GM12878 (cell line): Measurements from ENCODE around the gene MTRF1. TPM values are rescaled to one million over a fixed set of nuclear protein-coding genes. Genes with fewer than 3 reads are reported as not detected.

Experiments
- ATAC-seq: fragments of 200-7000 bp; cut with Tn5 transposase; 3 replicates; pipeline ENCODE4 v1.9.1; 2020; ENCODE audit warnings: mild to moderate bottlenecking, moderate library complexity
- BruUV-seq: library from RNA; stranded (reverse); fragments of 400-500 nt; replicated peaks from 2 replicates; lab custom pipeline; 2021; lab: Mats Ljungman, UMichigan
- CTCF ChIA-PET: fragments of 300-600 bp; sonication (Branson Sonifier 250); formaldehyde crosslinking; extraction: SDS; loops from one replicate; lab custom pipeline; 2021; ENCODE audit warnings: inconsistent platforms; lab: Yijun Ruan, JAX
- POLR2A ChIA-PET: fragments of 350-600 bp; formaldehyde crosslinking; extraction: SDS; loops from one replicate; lab custom pipeline; 2021; ENCODE audit warnings: inconsistent platforms; lab: Charles Lee
- RAD21 ChIA-PET: fragments of 300-600 bp; sonication (Branson Sonifier 250); formaldehyde crosslinking; loops from one replicate; lab custom pipeline; 2023; ENCODE audit warnings: antibody characterized with exemption; ENCODE audit not compliant: unreplicated experiment; lab: Charles Lee
- SMC1A ChIA-PET: fragments of 300-600 bp; sonication (Branson Sonifier 250); formaldehyde crosslinking; loops from one replicate; lab custom pipeline; 2023; ENCODE audit not compliant: unreplicated experiment, uncharacterized antibody; lab: Charles Lee
- DNase-seq: peaks from one replicate; pipeline ENCODE4 v3.0.0-alpha.2; 2011; ENCODE audit warnings: low read depth, low spot score
- FAIRE-seq: peaks from 3 replicates; lab custom pipeline; 2011; peaks lifted over from hg19 to GRCh38; lab: Jason Lieb, UNC
- H2AFZ ChIP-seq: 2 replicates; pipeline ENCODE4 v1.6.0; 2011; ENCODE audit warnings: low read depth, low read length, control low read depth; ENCODE audit not compliant: control insufficient read depth
- H3K27ac ChIP-seq: 2 replicates; pipeline ENCODE4 v1.5.1; 2011; ENCODE audit warnings: control low read depth; ENCODE audit not compliant: control insufficient read depth, insufficient read depth
- H3K27me3 ChIP-seq, 2 experiments: replicated peaks in 1 of 2; 2 replicates each; pipeline versions ENCODE4 v1.6.0 to v1.6.1; 2011; ENCODE audit warnings: low read length in 1 of 2; ENCODE audit not compliant: control insufficient read depth in 2 of 2, insufficient read depth in 2 of 2
- H3K36me3 ChIP-seq, 2 experiments: 2 replicates each; pipeline ENCODE4 v1.5.1; 2011; ENCODE audit warnings: low read length in 1 of 2; ENCODE audit not compliant: control insufficient read depth in 2 of 2, insufficient read depth in 2 of 2
- H3K4me1 ChIP-seq: 2 replicates; pipeline ENCODE4 v1.6.1; 2011; ENCODE audit warnings: mild to moderate bottlenecking, low read length, moderate library complexity, mixed read lengths; ENCODE audit not compliant: control insufficient read depth, insufficient read depth
- H3K4me2 ChIP-seq: 2 replicates; pipeline ENCODE4 v1.6.0; 2011; ENCODE audit warnings: control low read depth; ENCODE audit not compliant: control insufficient read depth, insufficient read depth
- H3K4me3 ChIP-seq: fragments of 200-600 bp; sonication (generic); 2 replicates; pipeline ENCODE4 v1.5.1; 2016
- H3K79me2 ChIP-seq: 2 replicates; pipeline ENCODE4 v1.6.0; 2011; ENCODE audit warnings: low read length; ENCODE audit not compliant: control insufficient read depth, insufficient read depth
- H3K9ac ChIP-seq: 2 replicates; pipeline ENCODE4 v1.8.0; 2011; ENCODE audit warnings: low read length, control low read depth, mixed read lengths; ENCODE audit not compliant: control insufficient read depth, insufficient read depth
- H3K9me3 ChIP-seq: replicated peaks from 3 replicates; pipeline ENCODE4 v1.5.1; 2011; ENCODE audit warnings: mild to moderate bottlenecking, low read length; ENCODE audit not compliant: control insufficient read depth, insufficient read depth
- H4K20me1 ChIP-seq: 2 replicates; pipeline ENCODE4 v1.6.0; 2011; ENCODE audit not compliant: control insufficient read depth, insufficient read depth
- DPF2 ChIP-seq: fragments of 450-650 bp; IDR thresholded peaks from 2 replicates; pipeline ENCODE4 v1.6.1; 2017; ENCODE audit warnings: mild to moderate bottlenecking
- EZH2 ChIP-seq: IDR thresholded peaks from 2 replicates; pipeline ENCODE4 v1.6.1; 2012; ENCODE audit warnings: low read depth, mild to moderate bottlenecking, control low read depth, inconsistent platforms, low read length, borderline replicate concordance; ENCODE audit not compliant: control insufficient read depth
- GABPA ChIP-seq: IDR thresholded peaks from 2 replicates; pipeline ENCODE4 v1.6.1; 2014; ENCODE audit warnings: antibody characterized with exemption, low read depth, mild to moderate bottlenecking, inconsistent platforms
- JUND ChIP-seq: IDR thresholded peaks from 2 replicates; pipeline ENCODE4 v1.6.1; 2012; ENCODE audit warnings: low read depth, mild to moderate bottlenecking, low read length, improper control_type of control experiment, moderate library complexity
- KAT2A ChIP-seq: conservative IDR thresholded peaks from 2 replicates; pipeline ENCODE4 v1.6.1; 2011; ENCODE audit warnings: low read depth, low read length; ENCODE audit not compliant: control insufficient read depth
- NFYB ChIP-seq: IDR thresholded peaks from 2 replicates; pipeline ENCODE4 v1.6.1; 2011; ENCODE audit warnings: low read depth, mild to moderate bottlenecking, low read length, improper control_type of control experiment, moderate library complexity; ENCODE audit not compliant: insufficient read depth
- RBBP5 ChIP-seq: fragments of 200-600 bp; sonication (generic); conservative IDR thresholded peaks from 2 replicates; pipeline ENCODE4 v1.6.1; 2016
- SMAD1 ChIP-seq: fragments of 450-650 bp; IDR thresholded peaks from 2 replicates; pipeline ENCODE4 v1.6.1; 2018; ENCODE audit warnings: mild to moderate bottlenecking, low read depth; ENCODE audit not compliant: partially characterized antibody
- WGBS: methylation state at CpG from one replicate; pipeline ENCODE4 v1.1.6; 2016; ENCODE audit warnings: low lambda C conversion rate; ENCODE audit not compliant: insufficient replicate concordance, insufficient coverage; ENCODE audit errors: missing lambda C conversion rate; 5-methylcytosine and 5-hydroxymethylcytosine counted together
- in situ Hi-C: fragments of 300-500 bp; cut with MboI; formaldehyde crosslinking; loops from 9 replicates; pipeline ENCODE4 v1.14.3; 2018; ENCODE audit warnings: mixed read lengths
- intact Hi-C: fragments of 100-400 bp; cut with micrococcal nuclease; formaldehyde crosslinking; loops from one replicate; pipeline ENCODE4 v1.14.2; 2022; ENCODE audit not compliant: unreplicated experiment
- polyA plus RNA-seq, 11 experiments: library from polyadenylated mRNA; depleted of rRNA in 4 of 11; unstranded in 6 of 11; stranded (reverse) in 5 of 11; fragments of >200 nt; fragmentation: Nextera tagmentation in 4 of 11; fragmentation: Illumina TruSeq in 1 of 11; extraction: Ambion mirVana in 4 of 11; extraction: Trizol in 1 of 11; gene quantifications; 1 replicate in 1 of 11; 2 replicates in 10 of 11; pipeline versions ENCODE4 v1.2.1 to v1.2.3, GENCODE V29; 2011 to 2016; ENCODE audit warnings: inconsistent platforms in 2 of 11, missing spikeins in 2 of 11, low read depth in 1 of 11
- total RNA-seq, 4 experiments: library from RNA; depleted of rRNA in 3 of 4; stranded (reverse); fragments of >200 nt in 3 of 4; fragmentation: Illumina TruSeq in 1 of 4; extraction: Trizol in 1 of 4; gene quantifications; 2 replicates each; pipeline versions ENCODE4 v1.2.1 to v1.2.3, GENCODE V29; 2013 to 2021
- TF ChIP-seq, protein P1 (sequence below): IDR thresholded peaks from 2 replicates; pipeline ENCODE4 v1.6.1; 2011; ENCODE audit warnings: borderline replicate concordance, low read depth, mild to moderate bottlenecking, moderate library complexity, low read length; ENCODE audit not compliant: insufficient read depth, poor library complexity, severe bottlenecking
- TF ChIP-seq, protein P2 (sequence below): fragments of 150-350 bp; IDR thresholded peaks from 2 replicates; pipeline ENCODE4 v1.6.1; 2016; ENCODE audit warnings: low read depth, low read length
- TF ChIP-seq, protein P3 (sequence below): IDR thresholded peaks from 2 replicates; pipeline ENCODE4 v1.6.1; 2012; ENCODE audit warnings: low read depth, low read length, improper control_type of control experiment

MTRF1 gene
- total and polyA plus RNA-seq, 10 of the 15 experiments (the other 5 are each of a cell fraction or from before 2014, with no cell fraction given) = 12.1 to 33.7 (median 20.6) TPM

DNA sequence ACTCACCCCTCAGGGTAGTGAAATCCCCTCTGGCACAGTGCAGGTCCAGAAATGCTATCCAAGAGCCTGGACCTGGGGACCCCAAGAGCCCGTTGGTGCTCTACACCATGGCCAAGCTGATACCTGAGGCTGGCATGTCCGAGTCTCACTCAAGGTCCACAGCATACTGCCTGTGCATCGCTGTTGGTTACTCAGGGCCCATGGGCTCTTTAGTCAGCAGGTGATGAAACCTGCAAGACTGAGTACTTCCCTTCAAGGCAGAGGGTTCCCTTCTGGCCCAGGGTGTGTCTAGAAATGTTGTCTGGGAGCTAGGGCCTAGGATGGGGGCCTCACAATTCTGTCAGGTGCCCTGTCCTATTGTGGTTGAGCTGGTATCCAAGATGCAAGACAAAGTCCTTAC lies 49.5 kb downstream of the MTRF1 start:
- Histone ChIP-seq H3K4me2 (no peak overlapping the region), H2AFZ (no peak overlapping the region), H3K9ac (no peak overlapping the region), H3K79me2 (no peaks in the 10 kb centered on the region), H3K4me3 (no peak overlapping the region), H3K27me3 (no peaks in the 10 kb centered on the region), H3K27ac (no peak overlapping the region), H4K20me1 (no peaks in the 10 kb centered on the region), H3K9me3 (no peaks in the 10 kb centered on the region; the same call in 2 of the 3 replicates), H3K36me3 (no peaks in the 10 kb centered on the region), H3K4me1 (no peaks in the 10 kb centered on the region)
- SMC1A ChIA-PET = no interaction called here
- no peak for DNase-seq
- intact Hi-C loops = no loop called here
- no peak for TF ChIP-seq KAT2A
- TF ChIP-seq, protein P1, sequence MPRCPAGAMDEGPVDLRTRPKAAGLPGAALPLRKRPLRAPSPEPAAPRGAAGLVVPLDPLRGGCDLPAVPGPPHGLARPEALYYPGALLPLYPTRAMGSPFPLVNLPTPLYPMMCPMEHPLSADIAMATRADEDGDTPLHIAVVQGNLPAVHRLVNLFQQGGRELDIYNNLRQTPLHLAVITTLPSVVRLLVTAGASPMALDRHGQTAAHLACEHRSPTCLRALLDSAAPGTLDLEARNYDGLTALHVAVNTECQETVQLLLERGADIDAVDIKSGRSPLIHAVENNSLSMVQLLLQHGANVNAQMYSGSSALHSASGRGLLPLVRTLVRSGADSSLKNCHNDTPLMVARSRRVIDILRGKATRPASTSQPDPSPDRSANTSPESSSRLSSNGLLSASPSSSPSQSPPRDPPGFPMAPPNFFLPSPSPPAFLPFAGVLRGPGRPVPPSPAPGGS = peak; percentile 57
- in situ Hi-C loops = no loop called here
- POLR2A ChIA-PET = no interaction called here
- WGBS = 67% methylated on average over 3 of the region's 3 CpGs
- RAD21 ChIA-PET = no interaction called here
- BruUV-seq = no TSS peak
- no peak for FAIRE-seq
- CTCF ChIA-PET = interaction anchor here (1.3 kb wide), 1 partner anchor 9 kb away, joined by 3 read pairs; no protein-coding TSS in a partner anchor
- no peak for ATAC-seq

DNA sequence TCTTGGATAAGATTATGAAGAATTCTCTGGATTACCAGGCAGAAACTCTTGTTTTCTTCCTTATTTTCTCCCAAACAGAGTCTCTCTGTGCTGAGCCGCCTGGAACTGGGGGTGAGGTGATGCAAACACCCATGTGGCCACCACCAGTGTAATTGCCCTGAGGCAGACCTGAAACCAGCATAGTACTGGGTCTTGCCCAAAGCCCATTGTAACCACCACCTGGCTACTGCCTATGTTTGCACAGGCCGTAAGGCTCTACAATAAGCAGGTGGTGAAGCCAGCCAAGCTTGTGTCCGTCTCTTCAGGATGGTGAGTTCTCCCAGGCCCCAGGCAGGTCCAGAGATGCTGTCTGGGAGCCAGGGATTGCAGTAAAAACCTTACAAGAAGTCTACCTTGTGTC lies 50.1 kb downstream of the MTRF1 start:
- CTCF ChIA-PET = interaction anchor here (0.5 to 1.3 kb wide), 2 partner anchors 9 to 19 kb away, joined by 3 read pairs; no protein-coding TSS in a partner anchor
- SMC1A ChIA-PET = no interaction called here
- BruUV-seq = no TSS peak
- no peaks in the 10 kb centered on the region for H3K79me2 ChIP-seq
- no peak overlapping the region for H3K4me3 ChIP-seq
- H3K9me3 ChIP-seq = no peaks in the 10 kb centered on the region; the same call in 2 of the 3 replicates
- POLR2A ChIA-PET = no interaction called here
- no peaks in the 10 kb centered on the region for H3K36me3 ChIP-seq
- intact Hi-C loops = no loop called here
- RAD21 ChIA-PET = no interaction called here
- no peak overlapping the region for H2AFZ ChIP-seq
- no peak overlapping the region for H3K27ac ChIP-seq
- no peaks in the 10 kb centered on the region for H4K20me1 ChIP-seq
- no peak overlapping the region for H3K4me2 ChIP-seq
- no peaks in the 10 kb centered on the region for H3K4me1 ChIP-seq
- 97% methylated on average over 3 of the region's 3 CpGs for WGBS
- no peaks in the 10 kb centered on the region for H3K27me3 ChIP-seq
- no peak for ATAC-seq
- no peak for DNase-seq
- in situ Hi-C loops = no loop called here
- no peak for FAIRE-seq
- H3K9ac ChIP-seq = no peak overlapping the region
- TF ChIP-seq JUND = no peak
- TF ChIP-seq NFYB = no peak
- no peak for TF ChIP-seq RBBP5
- TF ChIP-seq DPF2 = no peak
- no peak for TF ChIP-seq EZH2
- TF ChIP-seq, protein P2, sequence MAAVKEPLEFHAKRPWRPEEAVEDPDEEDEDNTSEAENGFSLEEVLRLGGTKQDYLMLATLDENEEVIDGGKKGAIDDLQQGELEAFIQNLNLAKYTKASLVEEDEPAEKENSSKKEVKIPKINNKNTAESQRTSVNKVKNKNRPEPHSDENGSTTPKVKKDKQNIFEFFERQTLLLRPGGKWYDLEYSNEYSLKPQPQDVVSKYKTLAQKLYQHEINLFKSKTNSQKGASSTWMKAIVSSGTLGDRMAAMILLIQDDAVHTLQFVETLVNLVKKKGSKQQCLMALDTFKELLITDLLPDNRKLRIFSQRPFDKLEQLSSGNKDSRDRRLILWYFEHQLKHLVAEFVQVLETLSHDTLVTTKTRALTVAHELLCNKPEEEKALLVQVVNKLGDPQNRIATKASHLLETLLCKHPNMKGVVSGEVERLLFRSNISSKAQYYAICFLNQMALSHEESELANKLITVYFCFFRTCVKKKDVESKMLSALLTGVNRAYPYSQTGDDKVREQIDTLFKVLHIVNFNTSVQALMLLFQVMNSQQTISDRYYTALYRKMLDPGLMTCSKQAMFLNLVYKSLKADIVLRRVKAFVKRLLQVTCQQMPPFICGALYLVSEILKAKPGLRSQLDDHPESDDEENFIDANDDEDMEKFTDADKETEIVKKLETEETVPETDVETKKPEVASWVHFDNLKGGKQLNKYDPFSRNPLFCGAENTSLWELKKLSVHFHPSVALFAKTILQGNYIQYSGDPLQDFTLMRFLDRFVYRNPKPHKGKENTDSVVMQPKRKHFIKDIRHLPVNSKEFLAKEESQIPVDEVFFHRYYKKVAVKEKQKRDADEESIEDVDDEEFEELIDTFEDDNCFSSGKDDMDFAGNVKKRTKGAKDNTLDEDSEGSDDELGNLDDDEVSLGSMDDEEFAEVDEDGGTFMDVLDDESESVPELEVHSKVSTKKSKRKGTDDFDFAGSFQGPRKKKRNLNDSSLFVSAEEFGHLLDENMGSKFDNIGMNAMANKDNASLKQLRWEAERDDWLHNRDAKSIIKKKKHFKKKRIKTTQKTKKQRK = no peak
- TF ChIP-seq GABPA = no peak
- TF ChIP-seq, protein P3, sequence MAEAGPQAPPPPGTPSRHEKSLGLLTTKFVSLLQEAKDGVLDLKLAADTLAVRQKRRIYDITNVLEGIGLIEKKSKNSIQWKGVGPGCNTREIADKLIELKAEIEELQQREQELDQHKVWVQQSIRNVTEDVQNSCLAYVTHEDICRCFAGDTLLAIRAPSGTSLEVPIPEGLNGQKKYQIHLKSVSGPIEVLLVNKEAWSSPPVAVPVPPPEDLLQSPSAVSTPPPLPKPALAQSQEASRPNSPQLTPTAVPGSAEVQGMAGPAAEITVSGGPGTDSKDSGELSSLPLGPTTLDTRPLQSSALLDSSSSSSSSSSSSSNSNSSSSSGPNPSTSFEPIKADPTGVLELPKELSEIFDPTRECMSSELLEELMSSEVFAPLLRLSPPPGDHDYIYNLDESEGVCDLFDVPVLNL = no peak
- TF ChIP-seq SMAD1 = no peak
